GM12878 (cell line): Measurements from ENCODE around the gene IGSF6. TPM values are rescaled to one million over a fixed set of nuclear protein-coding genes. Genes with fewer than 3 reads are reported as not detected.

Source experiments
- ATAC-seq: fragments of 200-7000 bp; cut with Tn5 transposase; 3 replicates; pipeline ENCODE4 v1.9.1; 2020; ENCODE audit warnings: mild to moderate bottlenecking, moderate library complexity
- BruUV-seq: library from RNA; stranded (reverse); fragments of 400-500 nt; replicated peaks from 2 replicates; lab custom pipeline; 2021; lab: Mats Ljungman, UMichigan
- CTCF ChIA-PET: fragments of 300-600 bp; sonication (Branson Sonifier 250); formaldehyde crosslinking; extraction: SDS; loops from one replicate; lab custom pipeline; 2021; ENCODE audit warnings: inconsistent platforms; lab: Yijun Ruan, JAX
- POLR2A ChIA-PET: fragments of 350-600 bp; formaldehyde crosslinking; extraction: SDS; loops from one replicate; lab custom pipeline; 2021; ENCODE audit warnings: inconsistent platforms; lab: Charles Lee
- RAD21 ChIA-PET: fragments of 300-600 bp; sonication (Branson Sonifier 250); formaldehyde crosslinking; loops from one replicate; lab custom pipeline; 2023; ENCODE audit warnings: antibody characterized with exemption; ENCODE audit not compliant: unreplicated experiment; lab: Charles Lee
- SMC1A ChIA-PET: fragments of 300-600 bp; sonication (Branson Sonifier 250); formaldehyde crosslinking; loops from one replicate; lab custom pipeline; 2023; ENCODE audit not compliant: unreplicated experiment, uncharacterized antibody; lab: Charles Lee
- DNase-seq: peaks from one replicate; pipeline ENCODE4 v3.0.0-alpha.2; 2011; ENCODE audit warnings: low read depth, low spot score
- FAIRE-seq: peaks from 3 replicates; lab custom pipeline; 2011; peaks lifted over from hg19 to GRCh38; lab: Jason Lieb, UNC
- H2AFZ ChIP-seq: 2 replicates; pipeline ENCODE4 v1.6.0; 2011; ENCODE audit warnings: low read depth, low read length, control low read depth; ENCODE audit not compliant: control insufficient read depth
- H3K27ac ChIP-seq: 2 replicates; pipeline ENCODE4 v1.5.1; 2011; ENCODE audit warnings: control low read depth; ENCODE audit not compliant: control insufficient read depth, insufficient read depth
- H3K27me3 ChIP-seq, 2 experiments: replicated peaks in 1 of 2; 2 replicates each; pipeline versions ENCODE4 v1.6.0 to v1.6.1; 2011; ENCODE audit warnings: low read length in 1 of 2; ENCODE audit not compliant: control insufficient read depth in 2 of 2, insufficient read depth in 2 of 2
- H3K36me3 ChIP-seq, 2 experiments: 2 replicates each; pipeline ENCODE4 v1.5.1; 2011; ENCODE audit warnings: low read length in 1 of 2; ENCODE audit not compliant: control insufficient read depth in 2 of 2, insufficient read depth in 2 of 2
- H3K4me1 ChIP-seq: 2 replicates; pipeline ENCODE4 v1.6.1; 2011; ENCODE audit warnings: mild to moderate bottlenecking, low read length, moderate library complexity, mixed read lengths; ENCODE audit not compliant: control insufficient read depth, insufficient read depth
- H3K4me2 ChIP-seq: 2 replicates; pipeline ENCODE4 v1.6.0; 2011; ENCODE audit warnings: control low read depth; ENCODE audit not compliant: control insufficient read depth, insufficient read depth
- H3K4me3 ChIP-seq: fragments of 200-600 bp; sonication (generic); 2 replicates; pipeline ENCODE4 v1.5.1; 2016
- H3K79me2 ChIP-seq: 2 replicates; pipeline ENCODE4 v1.6.0; 2011; ENCODE audit warnings: low read length; ENCODE audit not compliant: control insufficient read depth, insufficient read depth
- H3K9ac ChIP-seq: 2 replicates; pipeline ENCODE4 v1.8.0; 2011; ENCODE audit warnings: low read length, control low read depth, mixed read lengths; ENCODE audit not compliant: control insufficient read depth, insufficient read depth
- H3K9me3 ChIP-seq: replicated peaks from 3 replicates; pipeline ENCODE4 v1.5.1; 2011; ENCODE audit warnings: mild to moderate bottlenecking, low read length; ENCODE audit not compliant: control insufficient read depth, insufficient read depth
- H4K20me1 ChIP-seq: 2 replicates; pipeline ENCODE4 v1.6.0; 2011; ENCODE audit not compliant: control insufficient read depth, insufficient read depth
- ASH2L ChIP-seq: fragments of 300-600, 200-600 bp; sonication (generic); IDR thresholded peaks from 2 replicates; pipeline ENCODE4 v1.6.1; 2017; ENCODE audit warnings: low read depth, mild to moderate bottlenecking, borderline replicate concordance
- BRCA1 ChIP-seq: IDR thresholded peaks from 2 replicates; pipeline ENCODE4 v1.6.1; 2011; ENCODE audit warnings: low read depth, low read length, improper control_type of control experiment
- CBX3 ChIP-seq: fragments of 200-600 bp; sonication (generic); IDR thresholded peaks from 2 replicates; pipeline ENCODE4 v1.6.1; 2016; ENCODE audit warnings: low read depth, borderline replicate concordance
- CEBPB ChIP-seq, 2 experiments: fragments of 150-350 bp in 1 of 2; IDR thresholded peaks; 2 replicates each; pipeline ENCODE4 v1.6.1; 2012 to 2014; ENCODE audit warnings: low read depth in 2 of 2, low read length in 2 of 2, borderline replicate concordance in 1 of 2, inconsistent platforms in 1 of 2
- MTA2 ChIP-seq: fragments of 450-650 bp; IDR thresholded peaks from 2 replicates; pipeline ENCODE4 v1.6.1; 2016; ENCODE audit warnings: low read depth, mild to moderate bottlenecking, moderate library complexity
- RB1 ChIP-seq: fragments of 450-650 bp; formaldehyde crosslinking; IDR thresholded peaks from 2 replicates; pipeline ENCODE4 v1.6.1; 2017; ENCODE audit warnings: mild to moderate bottlenecking, borderline replicate concordance
- SP1 ChIP-seq: IDR thresholded peaks from one replicate; pipeline ENCODE4 v1.6.1; 2011; ENCODE audit warnings: low read depth, low read length
- ZZZ3 ChIP-seq: IDR thresholded peaks from 2 replicates; pipeline ENCODE4 v1.6.1; 2011; ENCODE audit warnings: low read depth; ENCODE audit not compliant: control insufficient read depth, insufficient read length
- WGBS: methylation state at CpG from one replicate; pipeline ENCODE4 v1.1.6; 2016; ENCODE audit warnings: low lambda C conversion rate; ENCODE audit not compliant: insufficient replicate concordance, insufficient coverage; ENCODE audit errors: missing lambda C conversion rate; 5-methylcytosine and 5-hydroxymethylcytosine counted together
- in situ Hi-C: fragments of 300-500 bp; cut with MboI; formaldehyde crosslinking; loops from 9 replicates; pipeline ENCODE4 v1.14.3; 2018; ENCODE audit warnings: mixed read lengths
- intact Hi-C: fragments of 100-400 bp; cut with micrococcal nuclease; formaldehyde crosslinking; loops from one replicate; pipeline ENCODE4 v1.14.2; 2022; ENCODE audit not compliant: unreplicated experiment
- polyA plus RNA-seq, 11 experiments: library from polyadenylated mRNA; depleted of rRNA in 4 of 11; unstranded in 6 of 11; stranded (reverse) in 5 of 11; fragments of >200 nt; fragmentation: Nextera tagmentation in 4 of 11; fragmentation: Illumina TruSeq in 1 of 11; extraction: Ambion mirVana in 4 of 11; extraction: Trizol in 1 of 11; gene quantifications; 1 replicate in 1 of 11; 2 replicates in 10 of 11; pipeline versions ENCODE4 v1.2.1 to v1.2.3, GENCODE V29; 2011 to 2016; ENCODE audit warnings: inconsistent platforms in 2 of 11, missing spikeins in 2 of 11, low read depth in 1 of 11
- total RNA-seq, 4 experiments: library from RNA; depleted of rRNA in 3 of 4; stranded (reverse); fragments of >200 nt in 3 of 4; fragmentation: Illumina TruSeq in 1 of 4; extraction: Trizol in 1 of 4; gene quantifications; 2 replicates each; pipeline versions ENCODE4 v1.2.1 to v1.2.3, GENCODE V29; 2013 to 2021
- TF ChIP-seq, protein P1 (sequence below): fragments of 450-650 bp; IDR thresholded peaks from 2 replicates; pipeline ENCODE4 v1.6.1; 2016; ENCODE audit warnings: mild to moderate bottlenecking
- TF ChIP-seq, protein P2 (sequence below): fragments of 450-650 bp; conservative IDR thresholded peaks from 2 replicates; pipeline ENCODE4 v1.6.1; 2017; ENCODE audit warnings: mild to moderate bottlenecking, moderate library complexity
- TF ChIP-seq, protein P3 (sequence below): fragments of 450-650 bp; IDR thresholded peaks from 2 replicates; pipeline ENCODE4 v1.6.1; 2017; ENCODE audit warnings: mild to moderate bottlenecking, moderate library complexity

Gene IGSF6
- total and polyA plus RNA-seq, 10 of the 15 experiments (the other 5 are each of a cell fraction or from before 2014, with no cell fraction given) = 0.32 to 1.2 (median 0.72) TPM

DNA sequence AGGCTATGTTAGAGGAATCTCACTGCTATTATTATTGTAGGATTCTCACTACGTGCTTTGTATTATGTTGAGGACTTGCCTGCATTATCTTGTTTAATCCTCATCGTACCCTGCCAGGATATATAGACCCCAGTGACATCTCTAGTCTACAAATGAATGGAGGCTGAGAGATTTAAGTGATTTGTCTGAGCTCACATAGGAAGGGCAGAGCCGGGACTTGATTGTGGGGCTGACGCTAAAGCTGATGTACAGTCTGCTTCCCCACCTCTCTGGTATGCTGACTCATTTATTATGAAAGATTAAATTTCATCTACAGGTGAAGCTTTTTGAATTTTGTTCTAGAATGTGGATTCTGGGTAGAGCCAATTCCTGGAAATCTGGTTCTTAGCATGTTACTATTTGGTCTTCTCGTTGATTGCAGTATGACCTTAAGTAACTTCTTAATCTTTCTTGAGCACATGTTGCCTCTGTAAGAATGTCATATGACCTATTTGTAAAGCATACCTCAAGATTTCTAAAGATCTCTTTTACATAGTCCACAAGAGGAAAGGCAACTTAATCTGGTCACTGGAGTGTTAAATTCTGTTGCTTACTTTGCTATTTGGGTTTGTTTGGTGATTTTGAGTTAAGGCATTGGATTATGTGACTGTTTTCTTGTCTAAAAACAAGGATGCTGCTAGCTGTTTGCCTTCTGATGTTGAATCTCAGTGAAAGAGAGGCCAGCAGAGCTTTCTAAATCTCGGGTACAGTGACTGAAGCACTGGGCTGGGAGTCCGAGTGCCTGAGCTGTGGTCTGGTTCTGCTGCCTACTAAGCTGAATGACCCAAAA is 40.6 kb downstream of the IGSF6 start:
- CTCF ChIA-PET = interaction anchor here (0.8 to 1.8 kb wide), 5 partner anchors 9 to 96 kb away, joined by 3 to 6 read pairs (median 5); no protein-coding TSS in a partner anchor
- no peak for DNase-seq
- RAD21 ChIA-PET = no interaction called here
- TF ChIP-seq MTA2 (no peak), CEBPB (IDR thresholded peaks at IDR 0.05; ENCODE audit: borderline replicate concordance in 1 of 2, low read depth in 2 of 2, low read length in 2 of 2) (no peak), SP1 (no peak), BRCA1 (no peak), CBX3 (no peak), ZZZ3 (no peak), RB1 (no peak), ASH2L (no peak)
- TF ChIP-seq, protein P1, sequence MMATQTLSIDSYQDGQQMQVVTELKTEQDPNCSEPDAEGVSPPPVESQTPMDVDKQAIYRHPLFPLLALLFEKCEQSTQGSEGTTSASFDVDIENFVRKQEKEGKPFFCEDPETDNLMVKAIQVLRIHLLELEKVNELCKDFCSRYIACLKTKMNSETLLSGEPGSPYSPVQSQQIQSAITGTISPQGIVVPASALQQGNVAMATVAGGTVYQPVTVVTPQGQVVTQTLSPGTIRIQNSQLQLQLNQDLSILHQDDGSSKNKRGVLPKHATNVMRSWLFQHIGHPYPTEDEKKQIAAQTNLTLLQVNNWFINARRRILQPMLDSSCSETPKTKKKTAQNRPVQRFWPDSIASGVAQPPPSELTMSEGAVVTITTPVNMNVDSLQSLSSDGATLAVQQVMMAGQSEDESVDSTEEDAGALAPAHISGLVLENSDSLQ = no peak
- TF ChIP-seq, protein P2, sequence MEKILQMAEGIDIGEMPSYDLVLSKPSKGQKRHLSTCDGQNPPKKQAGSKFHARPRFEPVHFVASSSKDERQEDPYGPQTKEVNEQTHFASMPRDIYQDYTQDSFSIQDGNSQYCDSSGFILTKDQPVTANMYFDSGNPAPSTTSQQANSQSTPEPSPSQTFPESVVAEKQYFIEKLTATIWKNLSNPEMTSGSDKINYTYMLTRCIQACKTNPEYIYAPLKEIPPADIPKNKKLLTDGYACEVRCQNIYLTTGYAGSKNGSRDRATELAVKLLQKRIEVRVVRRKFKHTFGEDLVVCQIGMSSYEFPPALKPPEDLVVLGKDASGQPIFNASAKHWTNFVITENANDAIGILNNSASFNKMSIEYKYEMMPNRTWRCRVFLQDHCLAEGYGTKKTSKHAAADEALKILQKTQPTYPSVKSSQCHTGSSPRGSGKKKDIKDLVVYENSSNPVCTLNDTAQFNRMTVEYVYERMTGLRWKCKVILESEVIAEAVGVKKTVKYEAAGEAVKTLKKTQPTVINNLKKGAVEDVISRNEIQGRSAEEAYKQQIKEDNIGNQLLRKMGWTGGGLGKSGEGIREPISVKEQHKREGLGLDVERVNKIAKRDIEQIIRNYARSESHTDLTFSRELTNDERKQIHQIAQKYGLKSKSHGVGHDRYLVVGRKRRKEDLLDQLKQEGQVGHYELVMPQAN = no peak
- TF ChIP-seq, protein P3, sequence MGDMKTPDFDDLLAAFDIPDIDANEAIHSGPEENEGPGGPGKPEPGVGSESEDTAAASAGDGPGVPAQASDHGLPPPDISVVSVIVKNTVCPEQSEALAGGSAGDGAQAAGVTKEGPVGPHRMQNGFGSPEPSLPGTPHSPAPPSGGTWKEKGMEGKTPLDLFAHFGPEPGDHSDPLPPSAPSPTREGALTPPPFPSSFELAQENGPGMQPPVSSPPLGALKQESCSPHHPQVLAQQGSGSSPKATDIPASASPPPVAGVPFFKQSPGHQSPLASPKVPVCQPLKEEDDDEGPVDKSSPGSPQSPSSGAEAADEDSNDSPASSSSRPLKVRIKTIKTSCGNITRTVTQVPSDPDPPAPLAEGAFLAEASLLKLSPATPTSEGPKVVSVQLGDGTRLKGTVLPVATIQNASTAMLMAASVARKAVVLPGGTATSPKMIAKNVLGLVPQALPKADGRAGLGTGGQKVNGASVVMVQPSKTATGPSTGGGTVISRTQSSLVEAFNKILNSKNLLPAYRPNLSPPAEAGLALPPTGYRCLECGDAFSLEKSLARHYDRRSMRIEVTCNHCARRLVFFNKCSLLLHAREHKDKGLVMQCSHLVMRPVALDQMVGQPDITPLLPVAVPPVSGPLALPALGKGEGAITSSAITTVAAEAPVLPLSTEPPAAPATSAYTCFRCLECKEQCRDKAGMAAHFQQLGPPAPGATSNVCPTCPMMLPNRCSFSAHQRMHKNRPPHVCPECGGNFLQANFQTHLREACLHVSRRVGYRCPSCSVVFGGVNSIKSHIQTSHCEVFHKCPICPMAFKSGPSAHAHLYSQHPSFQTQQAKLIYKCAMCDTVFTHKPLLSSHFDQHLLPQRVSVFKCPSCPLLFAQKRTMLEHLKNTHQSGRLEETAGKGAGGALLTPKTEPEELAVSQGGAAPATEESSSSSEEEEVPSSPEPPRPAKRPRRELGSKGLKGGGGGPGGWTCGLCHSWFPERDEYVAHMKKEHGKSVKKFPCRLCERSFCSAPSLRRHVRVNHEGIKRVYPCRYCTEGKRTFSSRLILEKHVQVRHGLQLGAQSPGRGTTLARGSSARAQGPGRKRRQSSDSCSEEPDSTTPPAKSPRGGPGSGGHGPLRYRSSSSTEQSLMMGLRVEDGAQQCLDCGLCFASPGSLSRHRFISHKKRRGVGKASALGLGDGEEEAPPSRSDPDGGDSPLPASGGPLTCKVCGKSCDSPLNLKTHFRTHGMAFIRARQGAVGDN = no peak

More for the DNA sequence above, 40.6 kb downstream of the IGSF6 start:
- no peak overlapping the region for H2AFZ ChIP-seq
- peaks cover 19% of the 10 kb centered on the region for H3K4me1 ChIP-seq
- no peaks in the 10 kb centered on the region; a peak in 2 of 4 replicates for H3K36me3 ChIP-seq
- no peak overlapping the region for H3K9ac ChIP-seq
- BruUV-seq = no TSS peak
- peaks cover 2% of the 10 kb centered on the region; the same call in 1 of the 2 replicates for H4K20me1 ChIP-seq
- no peak overlapping the region for H3K4me3 ChIP-seq
- no peaks in the 10 kb centered on the region for H3K9me3 ChIP-seq
- no peak overlapping the region for H3K27ac ChIP-seq
- no peak overlapping the region for H3K4me2 ChIP-seq
- intact Hi-C loops = no loop called here
- ATAC-seq (no peak), FAIRE-seq (no peak)
- SMC1A ChIA-PET = interaction anchor here (0.7 to 2.1 kb wide), 8 partner anchors 9 to 34 kb away, joined by 3 to 7 read pairs (median 4); no protein-coding TSS in a partner anchor
- H3K79me2 ChIP-seq = peaks cover 10% of the 10 kb centered on the region
- no peaks in the 10 kb centered on the region for H3K27me3 ChIP-seq
- in situ Hi-C loops = no loop called here
- 78% methylated on average over 7 of the region's 7 CpGs for WGBS
- POLR2A ChIA-PET = no interaction called here
